Heart right ventricle (tissue), 16 donors: ENCODE data around the gene TGFB2. TPM values are rescaled to one million over a fixed set of nuclear protein-coding genes. Genes with fewer than 3 reads are reported as not detected.

Experiments
- ATAC-seq, 8 donors: fragments of 200-7000 bp; cut with Tn5 transposase; one replicate each; pipeline ENCODE4 v1.9.1; 2020; ENCODE audit warnings: mild to moderate bottlenecking in 8 of 8, moderate library complexity in 8 of 8, moderate number of reproducible peaks in 1 of 8
- DNase-seq, 2 donors: peaks; one replicate each; pipeline ENCODE4 v3.0.0-alpha.2; 2020
- H3K27ac ChIP-seq, 10 donors: fragments of 200-600 bp; sonication (generic) in 2 of 10; one replicate each; pipeline versions ENCODE4 v1.5.0 to v1.8.0; 2020 to 2022; ENCODE audit warnings: mild to moderate bottlenecking in 3 of 10
- H3K27me3 ChIP-seq, 7 donors: fragments of 200-600 bp; one replicate each; pipeline ENCODE4 v1.8.0; 2021 to 2022; ENCODE audit warnings: mild to moderate bottlenecking in 2 of 7
- H3K36me3 ChIP-seq, 9 donors: fragments of 200-600 bp; sonication (generic) in 1 of 9; one replicate each; pipeline versions ENCODE4 v1.5.0 to v1.8.0; 2020 to 2022; ENCODE audit warnings: mild to moderate bottlenecking in 2 of 9
- H3K4me1 ChIP-seq, 9 donors: fragments of 200-600 bp; sonication (generic) in 1 of 9; one replicate each; pipeline versions ENCODE4 v1.5.0 to v1.8.0; 2020 to 2022; ENCODE audit warnings: mild to moderate bottlenecking in 4 of 9
- H3K4me3 ChIP-seq, 10 donors: fragments of 200-600 bp; sonication (generic) in 2 of 10; one replicate each; pipeline versions ENCODE4 v1.5.0 to v1.8.0; 2020 to 2022; ENCODE audit warnings: mild to moderate bottlenecking in 7 of 10, moderate library complexity in 2 of 10
- H3K9me3 ChIP-seq, 11 donors: fragments of 200-600 bp in 10 of 11; sonication (generic) in 2 of 11; one replicate each; pipeline versions ENCODE4 v1.5.0 to v1.8.0; 2013 to 2022; ENCODE audit warnings: mild to moderate bottlenecking in 2 of 11, control low read depth in 1 of 11, moderate library complexity in 1 of 11
- CTCF ChIP-seq, 9 donors: fragments of 200-600 bp; sonication (generic) in 2 of 9; IDR thresholded peaks; one replicate each; pipeline versions ENCODE4 v1.5.0 to v1.8.0; 2021 to 2022; ENCODE audit warnings: antibody characterized with exemption in 9 of 9, mild to moderate bottlenecking in 5 of 9, moderate library complexity in 1 of 9
- WGBS, 2 donors: extraction: QIAGEN DNeasy Blood & Tissue Kit; methylation state at CpG; one replicate each; pipeline ENCODE4 v1.1.7; 2013; ENCODE audit warnings: inconsistent platforms in 1 of 2; 5-methylcytosine and 5-hydroxymethylcytosine counted together
- intact Hi-C, 10 donors: fragments of 100-400 bp; cut with DNase I; formaldehyde crosslinking; loops; one replicate each; pipeline versions ENCODE4 v1.11.1 to v1.14.2; 2022
- polyA plus RNA-seq, 2 donors: library from polyadenylated mRNA; stranded (reverse); fragments of 200-250 nt; gene quantifications; one replicate each; pipeline ENCODE4 v1.2.3, GENCODE V29; 2013
- total RNA-seq, 10 donors: library from RNA; stranded (reverse); fragmentation: NEBNext Ultra II Directional in 3 of 10; extraction: Animal tissue kit (Norgen Biotek cat#: 25700) in 3 of 10; gene quantifications; one replicate each; pipeline versions ENCODE4 v1.2.1 to v1.2.4, GENCODE V29; 2021 to 2023
- donor health status: Arrhythmogenic right ventricular cardiomyopathy.
- donor health status: ischemic (EF 13 %, LVEDD 7.1; RV severe dilation, severe dysfunction).
- donor health status: healthy with polysubstance abuse.
- donor health status: DM: no; HTN: yes; CAD: no.
- donor health status: DM: no; HTN: no; CAD: no.
- donor health status: ischemic (EF 25% LVEDD 6.9; RV normal size, moderate dysfunction).
- donor health status: ischemic (EF 25% LVEDD 5.7; RV mildly dilated, moderate dysfunction).
- donor health status: healthy.
- donor health status: DM: yes; HTN: yes; CAD: no.
- donor health status: Ischemic cardiomyopathy.
- donor health status: ischemic (EF 35%, LVEDD 5.7; RV mildly dilated, moderate dysfunction).
- donor health status: nonischemic (EF 11% LVEDD 7.7; RV severe dilation, severe dysfunction).
- donor health status: DM: yes; HTN: yes; CAD: no.
- donor health status: PGD.
- donor health status: ischemic (EF 29% LVEDD 5.4; RV normal size, mild dysfunction).
- donor health status: nonischemic (EF 23%, LVEDD 6.1; RV moderate dilation, normal function).

Gene TGFB2
- total and polyA plus RNA-seq, 12 donors = 0.51 to 63.3 (median 4.8) TPM

GRCh38 chr1:218369688-218370511 is 24.8 kb downstream of the TGFB2 start:
- peak overlapping the region in 1 of 10 donors; percentile 5 for H3K4me3 ChIP-seq
- ATAC-seq = peak in 7 of 8 donors; percentile 16 to 64 (median 31)
- H3K4me1 ChIP-seq = peaks cover 0 to 72% (median 51%) of the 10 kb centered on the region in 9 donors
- intact Hi-C loops = loop anchor here in 1 of 10 donors (5.0 kb wide), 1 partner anchor 147 kb away; no protein-coding TSS in a partner anchor
- peak overlapping the region in 8 of 10 donors; percentile 1 to 75 (median 60) for H3K27ac ChIP-seq
- H3K36me3 ChIP-seq = peaks cover 0 to 9% (median 0%) of the 10 kb centered on the region in 9 donors
- DNase-seq = no peak
- no peaks in the 10 kb centered on the region for H3K9me3 ChIP-seq
- WGBS, 2 donors = 65 to 68% methylated on average over 2 of the region's 2 CpGs
- no peak for TF ChIP-seq CTCF (IDR thresholded peaks at IDR 0.05)
- peaks cover 0 to 5% (median 0%) of the 10 kb centered on the region in 7 donors for H3K27me3 ChIP-seq

GRCh38 chr1:218371927-218372672 is 27.0 kb downstream of the TGFB2 start:
- ATAC-seq (peak; percentile 61 to 79 (median 68)), DNase-seq (no peak)
- no peak for TF ChIP-seq CTCF (IDR thresholded peaks at IDR 0.05)
- Histone ChIP-seq H3K36me3 (peaks cover 0 to 7% (median 0%) of the 10 kb centered on the region in 9 donors), H3K27me3 (peaks cover 0 to 20% (median 0%) of the 10 kb centered on the region in 7 donors), H3K27ac (peak overlapping the region in 6 of 10 donors; percentile 35 to 75 (median 72)), H3K9me3 (no peaks in the 10 kb centered on the region), H3K4me1 (peaks cover 0 to 81% (median 62%) of the 10 kb centered on the region in 9 donors), H3K4me3 (no peak overlapping the region)
- intact Hi-C loops = no loop called here
- WGBS, 2 donors = 26 to 35% methylated on average over 8 of the region's 8 CpGs

GRCh38 chr1:218374401-218375353 is 29.5 kb downstream of the TGFB2 start:
- no peaks in the 10 kb centered on the region for H3K9me3 ChIP-seq
- TF ChIP-seq CTCF (IDR thresholded peaks at IDR 0.05) = no peak
- 28 to 34% methylated on average over 7 of the region's 7 CpGs for WGBS, 2 donors
- peaks cover 0 to 28% (median 0%) of the 10 kb centered on the region in 7 donors for H3K27me3 ChIP-seq
- peak; percentile 15 to 61 (median 37) for ATAC-seq
- peaks cover 0 to 83% (median 57%) of the 10 kb centered on the region in 9 donors for H3K4me1 ChIP-seq
- H3K36me3 ChIP-seq = no peaks in the 10 kb centered on the region
- intact Hi-C loops = no loop called here
- peak overlapping the region in 9 of 10 donors; percentile 11 to 82 (median 68) for H3K27ac ChIP-seq
- DNase-seq = no peak
- H3K4me3 ChIP-seq = peak overlapping the region in 1 of 10 donors; percentile 0
